ENCODE results near the gene SHC1. TPM values are rescaled to one million over a fixed set of nuclear protein-coding genes. Genes with fewer than 3 reads are reported as not detected.

Gene SHC1
- total and polyA plus RNA-seq, 2 donors (not counting 1 experiment from before 2014, with no cell fraction given), result 50.1 to 61.4 TPM

DNA sequence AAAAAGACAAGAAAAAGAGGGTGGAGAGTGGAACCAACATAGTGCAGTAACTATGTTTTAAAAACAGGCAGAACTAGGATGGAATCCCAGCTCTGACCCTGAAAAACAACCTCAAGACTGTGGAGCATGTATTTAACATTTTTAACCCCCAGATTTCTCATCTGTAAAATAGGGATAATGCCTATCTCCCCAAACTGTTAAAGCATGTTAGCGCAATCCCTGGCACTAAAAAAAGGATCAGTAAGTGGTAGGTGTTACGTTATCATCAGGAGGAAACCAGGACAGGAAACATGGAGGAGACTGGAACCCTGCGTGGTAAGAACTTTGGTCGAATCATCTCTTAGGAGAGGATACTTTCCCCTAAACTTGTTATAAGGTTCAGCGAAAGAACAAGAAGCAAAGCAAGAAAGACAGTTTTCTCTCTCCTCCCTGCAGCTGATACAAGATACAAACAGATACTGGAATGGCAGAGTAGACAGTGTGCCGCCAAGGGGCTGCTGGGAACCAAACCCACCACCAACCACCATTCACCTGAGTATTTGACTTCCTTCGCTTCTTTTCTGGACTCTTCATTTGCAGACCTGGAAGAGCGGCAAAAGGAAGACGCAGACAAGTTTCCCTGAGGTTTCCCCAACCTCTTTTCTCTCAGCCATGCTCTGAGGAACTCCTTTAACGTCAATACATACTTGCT lies 10.0 kb downstream of the SHC1 start:
- H3K9me3 ChIP-seq (ENCODE audit: control extremely low read depth in 1 of 3, control insufficient read depth in 2 of 3, insufficient read depth in 1 of 3, low read length in 2 of 3), result no peaks in the 10 kb centered on the region
- peaks cover 27% of the 10 kb centered on the region for H4K20me1 ChIP-seq (ENCODE audit: control insufficient read depth, insufficient read depth, low read length, poor library complexity, severe bottlenecking)
- ATAC-seq (ENCODE audit: low read depth) (no peak), DNase-seq (no peak)
- intact Hi-C loops (cut with micrococcal nuclease), result loop anchor here (1.0 to 2.0 kb wide), 5 partner anchors 13 to 402 kb away; partner anchors contain the start of genes FLAD1 and UBE2Q1
- peak overlapping the region; percentile 94 for H3K4me2 ChIP-seq (replicated peaks; ENCODE audit: low read depth, low read length, poor library complexity, severe bottlenecking)
- H2AFZ ChIP-seq (ENCODE audit: insufficient read depth, low read depth, low read length, poor library complexity, severe bottlenecking), result peak overlapping the region; percentile 8
- CTCF ChIA-PET, result interaction anchor here (0.7 to 6.5 kb wide), 10 partner anchors 8 to 101 kb away, joined by 3 to 61 read pairs (median 8); partner anchors contain the start of genes CKS1B, LENEP, PMVK and SHC1
- H3K4me3 ChIP-seq (ENCODE audit: control extremely low read depth in 1 of 5, extremely low read depth in 1 of 5, insufficient read depth in 1 of 5, low read depth in 2 of 5, low read length in 4 of 5), result peak overlapping the region; percentile 62 to 91 (median 81)
- no peaks in the 10 kb centered on the region for H3K27me3 ChIP-seq (replicated peaks in 1 of 4; ENCODE audit: control extremely low read depth in 1 of 4, control insufficient read depth in 3 of 4, insufficient read depth in 4 of 4, low read length in 3 of 4)
- H3K36me3 ChIP-seq (replicated peaks in 1 of 2; ENCODE audit: control extremely low read depth in 1 of 2, control insufficient read depth in 1 of 2, extremely low read depth in 1 of 2, insufficient read depth in 2 of 2, low read length in 1 of 2), result peaks cover 6 to 40% of the 10 kb centered on the region in 2 experiments
- no peaks in the 10 kb centered on the region for H3K9me3 Mint-ChIP-seq (ENCODE audit: insufficient read depth)
- POLR2A ChIA-PET, result interaction anchor here (0.5 to 2.5 kb wide), 10 partner anchors 14 to 189 kb away, joined by 3 to 26 read pairs (median 6); partner anchors contain the start of genes CKS1B and PMVK
- peak overlapping the region; percentile 76 to 96 for H3K27ac ChIP-seq (ENCODE audit: low read length in 2 of 2)
- 5% methylated on average over 3 of the region's 10 CpGs for WGBS (ENCODE audit: insufficient coverage)
- no peaks in the 10 kb centered on the region for H3K27me3 Mint-ChIP-seq
- H3K4me3 Mint-ChIP-seq, result peak overlapping the region; percentile 91
- peaks cover 65% of the 10 kb centered on the region for H3K79me2 ChIP-seq (ENCODE audit: control insufficient read depth, insufficient read depth, low read length)
- TF ChIP-seq EZH2 (IDR thresholded peaks at IDR 0.05; ENCODE audit: borderline replicate concordance, insufficient read depth, low read depth, low read length, poor library complexity, severe bottlenecking) (no peak), CTCF (IDR thresholded peaks at IDR 0.05) (no peak)
- H3K27ac Mint-ChIP-seq, result peak overlapping the region; percentile 93
- H3K4me1 Mint-ChIP-seq, result peaks cover 38% of the 10 kb centered on the region
- H3K9ac ChIP-seq (ENCODE audit: low read length), result peak overlapping the region; percentile 86
- peaks cover 26 to 41% of the 10 kb centered on the region in 2 donors for H3K4me1 ChIP-seq (ENCODE audit: control insufficient read depth in 2 of 2, insufficient read depth in 2 of 2, low read length in 2 of 2)

GRCh38 chr1:154959426-154959780 lies 11.1 kb downstream of the SHC1 start:
- intact Hi-C loops (cut with micrococcal nuclease), result loop anchor here (5.0 kb wide), 1 partner anchor 352 kb away; the partner anchor contains the start of gene ADAR
- H3K9me3 Mint-ChIP-seq (ENCODE audit: insufficient read depth), result no peaks in the 10 kb centered on the region
- TF ChIP-seq CTCF (IDR thresholded peaks at IDR 0.05) (no peak), EZH2 (IDR thresholded peaks at IDR 0.05; ENCODE audit: borderline replicate concordance, insufficient read depth, low read depth, low read length, poor library complexity, severe bottlenecking) (no peak)
- ATAC-seq (ENCODE audit: low read depth) (no peak), DNase-seq (no peak)
- no peaks in the 10 kb centered on the region for H3K27me3 ChIP-seq (replicated peaks in 1 of 4; ENCODE audit: control extremely low read depth in 1 of 4, control insufficient read depth in 3 of 4, insufficient read depth in 4 of 4, low read length in 3 of 4)
- H2AFZ ChIP-seq (ENCODE audit: insufficient read depth, low read depth, low read length, poor library complexity, severe bottlenecking), result no peak overlapping the region
- H3K79me2 ChIP-seq (ENCODE audit: control insufficient read depth, insufficient read depth, low read length), result peaks cover 72% of the 10 kb centered on the region
- peak overlapping the region; percentile 50 for H3K4me3 Mint-ChIP-seq
- POLR2A ChIA-PET, result no interaction called here
- peaks cover 38 to 53% of the 10 kb centered on the region in 2 donors for H3K4me1 ChIP-seq (ENCODE audit: control insufficient read depth in 2 of 2, insufficient read depth in 2 of 2, low read length in 2 of 2)
- H3K27ac ChIP-seq (ENCODE audit: low read length in 2 of 2), result no peak overlapping the region
- no peaks in the 10 kb centered on the region for H3K9me3 ChIP-seq (ENCODE audit: control extremely low read depth in 1 of 3, control insufficient read depth in 2 of 3, insufficient read depth in 1 of 3, low read length in 2 of 3)
- CTCF ChIA-PET, result interaction anchor here (0.7 to 6.5 kb wide), 4 partner anchors 13 to 60 kb away, joined by 3 to 38 read pairs (median 4); partner anchors contain the start of genes CKS1B, FLAD1 and SHC1
- peaks cover 50% of the 10 kb centered on the region for H3K4me1 Mint-ChIP-seq
- peaks cover 0 to 34% of the 10 kb centered on the region in 2 experiments for H3K36me3 ChIP-seq (replicated peaks in 1 of 2; ENCODE audit: control extremely low read depth in 1 of 2, control insufficient read depth in 1 of 2, extremely low read depth in 1 of 2, insufficient read depth in 2 of 2, low read length in 1 of 2)
- peak overlapping the region; percentile 61 for H3K27ac Mint-ChIP-seq
- H3K4me3 ChIP-seq (ENCODE audit: control extremely low read depth in 1 of 5, extremely low read depth in 1 of 5, insufficient read depth in 1 of 5, low read depth in 2 of 5, low read length in 4 of 5), result no peak overlapping the region
- no peak overlapping the region for H3K4me2 ChIP-seq (replicated peaks; ENCODE audit: low read depth, low read length, poor library complexity, severe bottlenecking)
- WGBS (ENCODE audit: insufficient coverage), result 96% methylated on average over 4 of the region's 7 CpGs
- peaks cover 36% of the 10 kb centered on the region for H4K20me1 ChIP-seq (ENCODE audit: control insufficient read depth, insufficient read depth, low read length, poor library complexity, severe bottlenecking)
- no peaks in the 10 kb centered on the region for H3K27me3 Mint-ChIP-seq
- H3K9ac ChIP-seq (ENCODE audit: low read length), result no peak overlapping the region

Data from B cell (primary cell).